PC-3 (cell line): ENCODE results near the gene LRRC37A3. TPM values are rescaled to one million over a fixed set of nuclear protein-coding genes. Genes with fewer than 3 reads are reported as not detected.
A peak's percentile ranks its signal among the peaks of the same experiment; 100 is the strongest.
"Not testable (repeated sequence)": the region's sequence is repeated elsewhere in the genome, so short reads cannot be mapped to it uniquely, and the experiment has no call there.

Experiments
- ATAC-seq: fragments of 200-7000 bp; cut with Tn5 transposase; 2 replicates; pipeline ENCODE4 v1.9.1; 2020; ENCODE audit warnings: mild to moderate bottlenecking, moderate library complexity
- BruUV-seq: library from RNA; stranded (reverse); fragments of 400-500 nt; replicated peaks from 2 replicates; lab custom pipeline; 2021; lab: Mats Ljungman, UMichigan
- CTCF ChIA-PET: fragments of 300-600 bp; sonication (Branson Sonifier 250); formaldehyde crosslinking; loops from one replicate; lab custom pipeline; 2022; ENCODE audit warnings: antibody characterized with exemption; lab: Charles Lee
- POLR2A ChIA-PET: fragments of 300-600 bp; sonication (Branson Sonifier 250); formaldehyde crosslinking; loops from one replicate; lab custom pipeline; 2022; ENCODE audit warnings: antibody characterized with exemption; ENCODE audit not compliant: unreplicated experiment; lab: Charles Lee
- DNase-seq: peaks from one replicate; pipeline ENCODE4 v3.0.0-alpha.2; 2015
- H2AFZ ChIP-seq: fragments of 300-600 bp; sonication (generic); 2 replicates; pipeline ENCODE4 v1.6.0; 2016; ENCODE audit warnings: antibody characterized with exemption, low read length
- H3F3A ChIP-seq: fragments of 300-600 bp; sonication (generic); one replicate; pipeline ENCODE4 v1.6.0; 2017; ENCODE audit warnings: antibody characterized with exemption, low read length, control low read depth, mild to moderate bottlenecking; ENCODE audit not compliant: unreplicated experiment
- H3K27ac ChIP-seq: fragments of 300-600 bp; sonication (generic); 2 replicates; pipeline ENCODE4 v1.5.1; 2016; ENCODE audit warnings: mild to moderate bottlenecking, low read length
- H3K27me3 ChIP-seq: fragments of 300-600 bp; sonication (generic); 2 replicates; pipeline ENCODE4 v1.6.1; 2016; ENCODE audit warnings: low read length, mixed read lengths
- H3K36me3 ChIP-seq: fragments of 300-600 bp; sonication (generic); 2 replicates; pipeline ENCODE4 v1.6.1; 2016; ENCODE audit warnings: low read depth, mixed run types, low read length, mixed read lengths
- H3K4me1 ChIP-seq: fragments of 300-600 bp; sonication (generic); 2 replicates; pipeline ENCODE4 v1.5.1; 2016; ENCODE audit warnings: low read length; ENCODE audit not compliant: insufficient read depth
- H3K4me2 ChIP-seq: fragments of 300-600 bp; sonication (generic); 2 replicates; pipeline ENCODE4 v1.6.0; 2016; ENCODE audit warnings: low read length
- H3K4me3 ChIP-seq: fragments of 300-600 bp; sonication (generic); 2 replicates; pipeline ENCODE4 v1.5.1; 2016; ENCODE audit warnings: mild to moderate bottlenecking, low read length, mixed read lengths
- H3K79me2 ChIP-seq: fragments of 300-600 bp; sonication (generic); 2 replicates; pipeline ENCODE4 v1.6.1; 2017; ENCODE audit warnings: low read length, mixed read lengths
- H3K9ac ChIP-seq: fragments of 300-600 bp; sonication (generic); 2 replicates; pipeline ENCODE4 v1.6.0; 2016; ENCODE audit warnings: mild to moderate bottlenecking, low read length
- H3K9me2 ChIP-seq: fragments of 300-600 bp; sonication (generic); replicated peaks from 2 replicates; pipeline ENCODE4 v1.6.1; 2016; ENCODE audit warnings: mixed run types, low read length, mixed read lengths
- H3K9me3 ChIP-seq: fragments of 300-600 bp; sonication (generic); 2 replicates; pipeline ENCODE4 v1.6.1; 2016; ENCODE audit warnings: low read length, mixed read lengths
- H4K20me1 ChIP-seq: fragments of 300-600 bp; sonication (generic); 2 replicates; pipeline ENCODE4 v1.6.1; 2016; ENCODE audit warnings: low read length, mixed read lengths
- intact Hi-C: fragments of 100-400 bp; cut with micrococcal nuclease; formaldehyde crosslinking; loops from 2 replicates; pipeline ENCODE4 v1.9.0; 2023
- total RNA-seq: library from RNA; depleted of rRNA; stranded (reverse); fragments of >200 nt; gene quantifications from 2 replicates; pipeline ENCODE4 v1.2.3, GENCODE V29; 2014
- TF ChIP-seq, protein P1 (sequence below): fragments of 300-600 bp; sonication (generic); conservative IDR thresholded peaks from 2 replicates; pipeline ENCODE4 v1.5.1; 2017; ENCODE audit warnings: antibody characterized with exemption, low read depth, mild to moderate bottlenecking, low read length

The LRRC37A3 gene
- total RNA-seq, 1 experiment from 2014 or later, result 7.1 TPM

GRCh38 chr17:64847504-64848466 is 71.5 kb downstream of the LRRC37A3 start:
- intact Hi-C loops, result loop anchor here (2.0 kb wide), 1 partner anchor 351 kb away; no protein-coding TSS in a partner anchor
- TF ChIP-seq, protein P1, sequence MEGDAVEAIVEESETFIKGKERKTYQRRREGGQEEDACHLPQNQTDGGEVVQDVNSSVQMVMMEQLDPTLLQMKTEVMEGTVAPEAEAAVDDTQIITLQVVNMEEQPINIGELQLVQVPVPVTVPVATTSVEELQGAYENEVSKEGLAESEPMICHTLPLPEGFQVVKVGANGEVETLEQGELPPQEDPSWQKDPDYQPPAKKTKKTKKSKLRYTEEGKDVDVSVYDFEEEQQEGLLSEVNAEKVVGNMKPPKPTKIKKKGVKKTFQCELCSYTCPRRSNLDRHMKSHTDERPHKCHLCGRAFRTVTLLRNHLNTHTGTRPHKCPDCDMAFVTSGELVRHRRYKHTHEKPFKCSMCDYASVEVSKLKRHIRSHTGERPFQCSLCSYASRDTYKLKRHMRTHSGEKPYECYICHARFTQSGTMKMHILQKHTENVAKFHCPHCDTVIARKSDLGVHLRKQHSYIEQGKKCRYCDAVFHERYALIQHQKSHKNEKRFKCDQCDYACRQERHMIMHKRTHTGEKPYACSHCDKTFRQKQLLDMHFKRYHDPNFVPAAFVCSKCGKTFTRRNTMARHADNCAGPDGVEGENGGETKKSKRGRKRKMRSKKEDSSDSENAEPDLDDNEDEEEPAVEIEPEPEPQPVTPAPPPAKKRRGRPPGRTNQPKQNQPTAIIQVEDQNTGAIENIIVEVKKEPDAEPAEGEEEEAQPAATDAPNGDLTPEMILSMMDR, result peak; percentile 66
- BruUV-seq, H3K27me3 ChIP-seq, CTCF ChIA-PET, H3K27ac ChIP-seq, H3K36me3 ChIP-seq, H4K20me1 ChIP-seq, H3K9me2 ChIP-seq, H3K4me3 ChIP-seq, POLR2A ChIA-PET, H3K9me3 ChIP-seq, H3K4me2 ChIP-seq, H3K4me1 ChIP-seq, H3K9ac ChIP-seq, H3K79me2 ChIP-seq, H3F3A ChIP-seq: not testable (repeated sequence)
- peak; percentile 86 for ATAC-seq
- 0 out of 2 replicates have a peak overlapping the region, but pooled peaks have one; percentile 65 for H2AFZ ChIP-seq
- DNase-seq, result peak; percentile 76

GRCh38 chr17:64846892-64847291 is 72.4 kb downstream of the LRRC37A3 start:
- H3K9me3 ChIP-seq, CTCF ChIA-PET, POLR2A ChIA-PET, DNase-seq, H2AFZ ChIP-seq, H3K27me3 ChIP-seq, H3K9me2 ChIP-seq, H3K36me3 ChIP-seq, H4K20me1 ChIP-seq, ATAC-seq, H3K4me1 ChIP-seq, H3F3A ChIP-seq, H3K9ac ChIP-seq, H3K4me3 ChIP-seq, H3K79me2 ChIP-seq, BruUV-seq, H3K27ac ChIP-seq, intact Hi-C loops, H3K4me2 ChIP-seq: not testable (repeated sequence)

DNA sequence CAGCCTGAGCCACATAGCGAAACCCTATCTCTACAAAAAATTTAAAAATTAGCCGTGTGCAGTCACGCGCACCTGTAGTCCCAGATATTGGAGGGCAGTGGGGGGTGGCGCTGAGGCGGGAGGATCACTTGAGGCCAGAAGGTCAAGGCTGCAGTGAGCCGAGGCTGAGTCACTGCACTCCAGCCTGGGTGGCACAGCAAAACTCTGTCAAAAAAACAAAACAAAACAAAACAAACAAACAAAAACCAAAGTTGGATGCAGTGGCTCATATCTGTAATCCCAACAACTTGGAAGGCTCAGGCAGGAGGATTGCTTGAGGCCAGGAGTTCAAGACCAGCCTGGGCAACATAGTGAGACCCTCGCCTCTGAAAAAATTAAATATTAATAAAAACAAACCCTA is 75.4 kb downstream of the LRRC37A3 start:
- H3K36me3 ChIP-seq, H2AFZ ChIP-seq, H3K27me3 ChIP-seq, H3K4me1 ChIP-seq, H3K79me2 ChIP-seq, H4K20me1 ChIP-seq, H3K9ac ChIP-seq, H3K9me3 ChIP-seq, H3K27ac ChIP-seq, POLR2A ChIA-PET, H3K4me3 ChIP-seq, H3K4me2 ChIP-seq, intact Hi-C loops, H3K9me2 ChIP-seq, H3F3A ChIP-seq, BruUV-seq: not testable (repeated sequence)
- ATAC-seq, result peak; percentile 42; the same call in 1 of the 2 replicates
- CTCF ChIA-PET, result interaction anchor here (1.0 kb wide), 1 partner anchor 75 kb away, joined by 4 read pairs; the partner anchor contains the start of gene LRRC37A3
- DNase-seq, result peak; percentile 4

GRCh38 chr17:64842900-64843299 is 76.4 kb downstream of the LRRC37A3 start:
- BruUV-seq, ATAC-seq, H4K20me1 ChIP-seq, CTCF ChIA-PET, H3F3A ChIP-seq, intact Hi-C loops, DNase-seq, H3K9me3 ChIP-seq, H3K27ac ChIP-seq, H3K36me3 ChIP-seq, H3K4me3 ChIP-seq, H3K79me2 ChIP-seq, H3K27me3 ChIP-seq, H3K9me2 ChIP-seq, H3K9ac ChIP-seq, H3K4me2 ChIP-seq, H2AFZ ChIP-seq, H3K4me1 ChIP-seq: not testable (repeated sequence)
- POLR2A ChIA-PET, result interaction anchor here (1.1 kb wide), 1 partner anchor 201 kb away, joined by 6 read pairs; no protein-coding TSS in a partner anchor

- DNase-seq, POLR2A ChIA-PET, H3K27ac ChIP-seq, H3K9ac ChIP-seq, H4K20me1 ChIP-seq, ATAC-seq, H3K9me2 ChIP-seq, H3K79me2 ChIP-seq, H3F3A ChIP-seq, H2AFZ ChIP-seq, H3K27me3 ChIP-seq, intact Hi-C loops, H3K36me3 ChIP-seq, H3K4me1 ChIP-seq, H3K9me3 ChIP-seq, H3K4me2 ChIP-seq, BruUV-seq, H3K4me3 ChIP-seq, CTCF ChIA-PET: not testable (repeated sequence)
Measured at GRCh38 chr17:64840960-64841359, 78.3 kb downstream of the LRRC37A3 start.

- H3K9me3 ChIP-seq, H3K9me2 ChIP-seq, intact Hi-C loops, DNase-seq, H3K4me1 ChIP-seq, H3K27me3 ChIP-seq, CTCF ChIA-PET, H3K36me3 ChIP-seq, H3K4me2 ChIP-seq, POLR2A ChIA-PET, H3K9ac ChIP-seq, H3K79me2 ChIP-seq, H3K27ac ChIP-seq, H4K20me1 ChIP-seq, BruUV-seq, H2AFZ ChIP-seq, ATAC-seq, H3K4me3 ChIP-seq, H3F3A ChIP-seq: not testable (repeated sequence)
Measured at GRCh38 chr17:64838513-64838912, 80.8 kb downstream of the LRRC37A3 start.
